OCI-LY7 (cell line): ENCODE data around the gene FBXO36. TPM values are rescaled to one million over a fixed set of nuclear protein-coding genes. Genes with fewer than 3 reads are reported as not detected.

Source experiments
- BruUV-seq: library from RNA; stranded (reverse); fragments of 400-500 nt; replicated peaks from 2 replicates; lab custom pipeline; 2021; lab: Mats Ljungman, UMichigan
- CTCF ChIA-PET: fragments of 300-600 bp; sonication (Branson Sonifier 250); formaldehyde crosslinking; loops from one replicate; lab custom pipeline; 2022; ENCODE audit warnings: antibody characterized with exemption; ENCODE audit not compliant: unreplicated experiment; lab: Charles Lee
- POLR2A ChIA-PET: fragments of 300-600 bp; sonication (Branson Sonifier 250); formaldehyde crosslinking; loops from one replicate; lab custom pipeline; 2022; ENCODE audit warnings: antibody characterized with exemption; lab: Charles Lee
- DNase-seq: peaks from one replicate; pipeline ENCODE4 v3.0.0-alpha.2; 2015; ENCODE audit warnings: low spot score
- H2AFZ ChIP-seq: fragments of 200-600 bp; sonication (generic), shearing (Covaris generic); 2 replicates; pipeline ENCODE4 v1.6.1; 2014; ENCODE audit warnings: mild to moderate bottlenecking, antibody characterized with exemption, low read length, moderate library complexity
- H3K27ac ChIP-seq: fragments of 200-600 bp; sonication (generic); 2 replicates; pipeline ENCODE4 v1.5.1; 2014; ENCODE audit warnings: mixed run types, low read depth, mild to moderate bottlenecking, moderate library complexity, low read length, inconsistent platforms; ENCODE audit not compliant: poor library complexity, severe bottlenecking
- H3K36me3 ChIP-seq: fragments of 200-600 bp; sonication (generic); 2 replicates; pipeline ENCODE4 v1.6.1; 2014; ENCODE audit warnings: mild to moderate bottlenecking, antibody characterized with exemption, low read length, moderate library complexity, mixed read lengths; ENCODE audit not compliant: insufficient read depth
- H3K4me1 ChIP-seq: fragments of 200-600 bp; sonication (generic); 2 replicates; pipeline ENCODE4 v1.5.1; 2014; ENCODE audit warnings: mild to moderate bottlenecking, low read length; ENCODE audit not compliant: insufficient read depth, poor library complexity, severe bottlenecking
- H3K4me2 ChIP-seq: fragments of 200-600 bp; sonication (generic); 2 replicates; pipeline ENCODE4 v1.6.1; 2014; ENCODE audit warnings: mild to moderate bottlenecking, low read length
- H3K4me3 ChIP-seq: fragments of 200-600 bp; sonication (generic); 2 replicates; pipeline ENCODE4 v1.5.1; 2014; ENCODE audit warnings: mild to moderate bottlenecking, low read depth, low read length; ENCODE audit not compliant: poor library complexity, severe bottlenecking
- H3K79me2 ChIP-seq: fragments of 200-600 bp; sonication (generic); 2 replicates; pipeline ENCODE4 v1.6.1; 2016; ENCODE audit warnings: low read depth, mild to moderate bottlenecking, low read length, moderate library complexity, mixed read lengths; ENCODE audit not compliant: insufficient read depth
- H3K9me2 ChIP-seq: fragments of 200-600 bp; sonication (generic); 2 replicates; pipeline ENCODE4 v1.6.1; 2016; ENCODE audit warnings: mild to moderate bottlenecking, low read length, mixed read lengths; ENCODE audit not compliant: insufficient read depth
- H3K9me3 ChIP-seq: fragments of 200-600 bp; sonication (generic); 2 replicates; pipeline ENCODE4 v1.6.1; 2014; ENCODE audit warnings: mild to moderate bottlenecking, mixed run types, low read length, mixed read lengths
- H4K20me1 ChIP-seq: fragments of 200-600 bp; sonication (generic); 2 replicates; pipeline ENCODE4 v1.6.1; 2014; ENCODE audit warnings: mild to moderate bottlenecking, antibody characterized with exemption, low read length, moderate library complexity, mixed read lengths; ENCODE audit not compliant: insufficient read depth
- CTCF ChIP-seq: fragments of 200-600 bp; sonication (generic); conservative IDR thresholded peaks from 2 replicates; pipeline ENCODE4 v1.5.1; 2014; ENCODE audit warnings: mild to moderate bottlenecking, antibody characterized with exemption, low read length, moderate library complexity, mixed read lengths
- EZH2phosphoT487 ChIP-seq: fragments of 200-600 bp; sonication (generic); IDR thresholded peaks from 2 replicates; pipeline ENCODE4 v1.6.1; 2018; ENCODE audit warnings: low read depth, borderline replicate concordance, mild to moderate bottlenecking, mixed run types, antibody characterized with exemption, low read length, moderate library complexity, mixed read lengths
- intact Hi-C: fragments of 100-400 bp; cut with micrococcal nuclease; formaldehyde crosslinking; loops from one replicate; pipeline ENCODE4 v1.10.0; 2022; ENCODE audit not compliant: unreplicated experiment
- small RNA-seq: library from RNA; depleted of rRNA; stranded (forward); fragments of <200 nt; gene quantifications from one replicate; pipeline ENCODE3, GENCODE V24; 2014
- total RNA-seq, 2 experiments: library from RNA; depleted of rRNA in 1 of 2; stranded (reverse); fragments of >200 nt in 1 of 2; shearing (Covaris generic) in 1 of 2; gene quantifications; 2 replicates each; pipeline ENCODE4 v1.2.3, GENCODE V29; 2014 to 2022

Gene FBXO36
- total RNA-seq, 2 experiments from 2014 or later, result 2.5 to 2.6 TPM

- Histone ChIP-seq H3K79me2 (no peaks in the 10 kb centered on the region), H3K9me3 (no peaks in the 10 kb centered on the region), H3K4me1 (no peaks in the 10 kb centered on the region), H3K4me2 (no peak overlapping the region), H3K36me3 (no peaks in the 10 kb centered on the region), H3K27ac (no peak overlapping the region), H3K4me3 (no peak overlapping the region), H4K20me1 (no peaks in the 10 kb centered on the region), H2AFZ (no peak overlapping the region), H3K9me2 (no peaks in the 10 kb centered on the region)
- TF ChIP-seq EZH2phosphoT487, result no peak
- no peak for TF ChIP-seq CTCF
- no TSS peak for BruUV-seq
- DNase-seq, result no peak
- POLR2A ChIA-PET, result interaction anchor here (0.7 kb wide), 1 partner anchor 515 kb away, joined by 3 read pairs; no protein-coding TSS in a partner anchor
- intact Hi-C loops, result no loop called here
- CTCF ChIA-PET, result interaction anchor here (0.6 kb wide), 1 partner anchor 928 kb away, joined by 3 read pairs; no protein-coding TSS in a partner anchor
Observed at GRCh38 chr2:230060672-230061293, 138.5 kb downstream of the FBXO36 start.

Small RNAs within 50 kb of the gene (small RNA-seq; reads per million reads assigned to genes)
- gene RNU6-1027P, result not detected
- gene RNU6-613P, result not detected
- not detected for gene RNU6-964P
- gene RNY4P19, result not detected

Other genes with a start within 250 kb of the FBXO36 start
- not detected in 2 replicates for gene DNER, start 207.9 kb upstream of the FBXO36 start, total RNA-seq (2014; rRNA removed; shearing (Covaris generic))
- gene DNER, start 207.9 kb upstream of the FBXO36 start, total RNA-seq (2022), result not detected in 2 replicates
- gene TRIP12, start 494 bp upstream of the FBXO36 start, total RNA-seq (2014; rRNA removed; shearing (Covaris generic)), result 80.0 and 94.0 TPM in 2 replicates
- 175 and 185 TPM in 2 replicates for gene TRIP12, start 494 bp upstream of the FBXO36 start, total RNA-seq (2022)
- gene SLC16A14, start 146.4 kb downstream of the FBXO36 start, total RNA-seq (2014; rRNA removed; shearing (Covaris generic)), result not detected in 2 replicates
- not detected in 2 replicates for gene SLC16A14, start 146.4 kb downstream of the FBXO36 start, total RNA-seq (2022)